ENCODE data around the gene REV3L. TPM values are rescaled to one million over a fixed set of nuclear protein-coding genes. Genes with fewer than 3 reads are reported as not detected.

REV3L gene
- total RNA-seq, 1 donor from 2014 or later, result 23.0 TPM

DNA sequence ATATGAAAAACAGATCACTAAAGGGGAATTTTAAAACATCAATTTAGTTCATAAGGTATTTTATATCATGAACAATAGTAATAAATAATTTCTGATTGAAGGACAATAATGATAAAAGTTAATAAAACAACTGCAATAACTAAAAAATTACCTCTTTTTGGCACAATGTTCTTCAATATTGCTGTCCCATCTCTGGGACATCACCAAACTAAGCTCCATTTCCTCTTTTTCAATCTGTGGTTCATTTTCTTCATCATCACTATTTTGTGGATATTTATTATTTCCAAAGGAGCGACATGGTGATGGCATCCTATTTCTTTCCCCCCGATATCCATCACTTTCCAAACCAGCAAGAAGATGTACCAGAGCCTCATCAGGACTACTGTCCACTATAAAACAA lies 103.2 kb downstream of the REV3L start:
- Mint-ChIP-seq H3K27ac (ENCODE audit: unreplicated experiment) (no peak overlapping the region), H3K4me3 (ENCODE audit: unreplicated experiment) (no peak overlapping the region), H3K9me3 (ENCODE audit: unreplicated experiment) (no peaks in the 10 kb centered on the region), H3K4me1 (ENCODE audit: low read depth, unreplicated experiment) (peaks cover 2% of the 10 kb centered on the region), H3K27me3 (ENCODE audit: low read depth, unreplicated experiment) (no peaks in the 10 kb centered on the region), H3K36me3 (ENCODE audit: low read depth, unreplicated experiment) (peaks cover 11% of the 10 kb centered on the region)
- Histone ChIP-seq H3K27ac (ENCODE audit: low read depth, low read length) (no peak overlapping the region), H3K79me2 (ENCODE audit: insufficient read depth, low read length) (no peaks in the 10 kb centered on the region), H4K20me1 (ENCODE audit: insufficient read depth, low read length) (peaks cover 4% of the 10 kb centered on the region), H3K36me3 (ENCODE audit: insufficient read depth, low read length) (peaks cover 13% of the 10 kb centered on the region), H3K4me2 (ENCODE audit: low read length) (no peak overlapping the region), H3K9ac (ENCODE audit: low read length) (no peak overlapping the region), H3K4me3 (ENCODE audit: insufficient read depth, low read depth, low read length) (no peak overlapping the region), H3K4me1 (ENCODE audit: insufficient read depth, low read length) (no peaks in the 10 kb centered on the region), H3K9me3 (ENCODE audit: insufficient read depth, low read depth, low read length) (no peaks in the 10 kb centered on the region), H2AFZ (ENCODE audit: low read depth, low read length) (no peak overlapping the region), H3K27me3 (ENCODE audit: insufficient read depth, low read length) (no peaks in the 10 kb centered on the region)
- DNase-seq (ENCODE audit: low read depth) (no peak), FAIRE-seq (no peak)
- TF ChIP-seq, protein P1, sequence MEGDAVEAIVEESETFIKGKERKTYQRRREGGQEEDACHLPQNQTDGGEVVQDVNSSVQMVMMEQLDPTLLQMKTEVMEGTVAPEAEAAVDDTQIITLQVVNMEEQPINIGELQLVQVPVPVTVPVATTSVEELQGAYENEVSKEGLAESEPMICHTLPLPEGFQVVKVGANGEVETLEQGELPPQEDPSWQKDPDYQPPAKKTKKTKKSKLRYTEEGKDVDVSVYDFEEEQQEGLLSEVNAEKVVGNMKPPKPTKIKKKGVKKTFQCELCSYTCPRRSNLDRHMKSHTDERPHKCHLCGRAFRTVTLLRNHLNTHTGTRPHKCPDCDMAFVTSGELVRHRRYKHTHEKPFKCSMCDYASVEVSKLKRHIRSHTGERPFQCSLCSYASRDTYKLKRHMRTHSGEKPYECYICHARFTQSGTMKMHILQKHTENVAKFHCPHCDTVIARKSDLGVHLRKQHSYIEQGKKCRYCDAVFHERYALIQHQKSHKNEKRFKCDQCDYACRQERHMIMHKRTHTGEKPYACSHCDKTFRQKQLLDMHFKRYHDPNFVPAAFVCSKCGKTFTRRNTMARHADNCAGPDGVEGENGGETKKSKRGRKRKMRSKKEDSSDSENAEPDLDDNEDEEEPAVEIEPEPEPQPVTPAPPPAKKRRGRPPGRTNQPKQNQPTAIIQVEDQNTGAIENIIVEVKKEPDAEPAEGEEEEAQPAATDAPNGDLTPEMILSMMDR (IDR thresholded peaks at IDR 0.05; ENCODE audit: insufficient read depth, low read depth, low read length), result no peak
- no peak for TF ChIP-seq EZH2 (IDR thresholded peaks at IDR 0.05; ENCODE audit: insufficient read depth, low read length)

DNA sequence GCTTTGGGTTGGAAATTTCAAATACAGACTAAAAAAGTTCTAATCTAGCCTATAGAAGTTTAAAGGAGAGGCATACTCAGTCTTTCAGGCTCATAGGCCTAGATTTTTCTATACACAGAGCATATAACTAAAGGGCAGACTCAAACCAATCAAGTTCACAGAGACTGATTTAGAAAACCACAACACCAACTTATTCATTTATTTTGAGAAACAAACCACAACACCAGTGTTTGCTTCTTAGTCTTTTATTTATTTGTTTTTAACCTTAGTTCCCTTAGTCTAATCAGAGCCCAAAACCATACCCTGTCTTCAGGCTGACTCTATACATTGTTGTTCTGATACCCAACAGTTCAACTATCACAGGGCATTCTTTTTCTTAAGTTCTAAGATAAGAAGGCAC lies 103.7 kb downstream of the REV3L start:
- Histone ChIP-seq H3K27ac (ENCODE audit: low read depth, low read length) (no peak overlapping the region), H4K20me1 (ENCODE audit: insufficient read depth, low read length) (peaks cover 4% of the 10 kb centered on the region), H2AFZ (ENCODE audit: low read depth, low read length) (no peak overlapping the region), H3K9ac (ENCODE audit: low read length) (no peak overlapping the region), H3K4me2 (ENCODE audit: low read length) (no peak overlapping the region), H3K9me3 (ENCODE audit: insufficient read depth, low read depth, low read length) (no peaks in the 10 kb centered on the region), H3K36me3 (ENCODE audit: insufficient read depth, low read length) (peaks cover 16% of the 10 kb centered on the region), H3K27me3 (ENCODE audit: insufficient read depth, low read length) (no peaks in the 10 kb centered on the region), H3K4me3 (ENCODE audit: insufficient read depth, low read depth, low read length) (no peak overlapping the region), H3K79me2 (ENCODE audit: insufficient read depth, low read length) (no peaks in the 10 kb centered on the region), H3K4me1 (ENCODE audit: insufficient read depth, low read length) (no peaks in the 10 kb centered on the region)
- H3K36me3 Mint-ChIP-seq (ENCODE audit: low read depth, unreplicated experiment), result peaks cover 11% of the 10 kb centered on the region
- H3K4me1 Mint-ChIP-seq (ENCODE audit: low read depth, unreplicated experiment), result peaks cover 2% of the 10 kb centered on the region
- no peaks in the 10 kb centered on the region for H3K27me3 Mint-ChIP-seq (ENCODE audit: low read depth, unreplicated experiment)
- no peaks in the 10 kb centered on the region for H3K9me3 Mint-ChIP-seq (ENCODE audit: unreplicated experiment)
- TF ChIP-seq, protein P1 (IDR thresholded peaks at IDR 0.05; ENCODE audit: insufficient read depth, low read depth, low read length), result no peak
- TF ChIP-seq EZH2 (IDR thresholded peaks at IDR 0.05; ENCODE audit: insufficient read depth, low read length), result no peak
- H3K27ac Mint-ChIP-seq (ENCODE audit: unreplicated experiment), result no peak overlapping the region
- no peak overlapping the region for H3K4me3 Mint-ChIP-seq (ENCODE audit: unreplicated experiment)
- DNase-seq (ENCODE audit: low read depth), result no peak
- no peak for FAIRE-seq

DNA sequence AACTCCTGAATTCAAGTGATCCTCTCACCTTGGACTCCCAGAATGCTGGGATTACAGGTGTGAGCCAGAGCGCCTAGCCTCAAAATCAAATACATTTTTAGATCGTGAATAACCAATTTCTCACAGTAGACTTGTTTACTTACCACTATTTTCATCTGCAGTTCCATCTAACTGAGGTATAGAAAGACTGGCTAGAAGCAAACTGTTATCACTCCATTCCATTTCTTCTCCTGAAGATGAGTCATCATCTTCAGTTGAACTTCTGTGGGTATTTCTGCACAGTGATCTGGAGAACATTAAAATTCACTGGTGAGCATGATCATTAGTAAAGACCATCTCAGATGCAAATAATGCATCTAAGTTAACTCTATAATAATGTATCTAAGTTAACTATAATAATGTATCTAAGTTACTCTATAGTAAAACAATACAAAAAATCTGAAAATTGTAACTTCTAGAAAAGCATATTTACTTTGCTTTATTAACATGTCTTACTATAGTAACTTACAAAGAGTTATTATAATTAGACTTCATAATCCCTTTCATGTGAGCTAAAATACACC lies 105.4 kb downstream of the REV3L start:
- Histone ChIP-seq H4K20me1 (ENCODE audit: insufficient read depth, low read length) (peaks cover 4% of the 10 kb centered on the region), H3K27me3 (ENCODE audit: insufficient read depth, low read length) (no peaks in the 10 kb centered on the region), H3K27ac (ENCODE audit: low read depth, low read length) (no peak overlapping the region), H3K79me2 (ENCODE audit: insufficient read depth, low read length) (no peaks in the 10 kb centered on the region), H3K4me3 (ENCODE audit: insufficient read depth, low read depth, low read length) (no peak overlapping the region), H3K4me1 (ENCODE audit: insufficient read depth, low read length) (no peaks in the 10 kb centered on the region), H3K4me2 (ENCODE audit: low read length) (no peak overlapping the region), H2AFZ (ENCODE audit: low read depth, low read length) (no peak overlapping the region), H3K9me3 (ENCODE audit: insufficient read depth, low read depth, low read length) (no peaks in the 10 kb centered on the region), H3K36me3 (ENCODE audit: insufficient read depth, low read length) (peaks cover 24% of the 10 kb centered on the region), H3K9ac (ENCODE audit: low read length) (no peak overlapping the region)
- no peak for TF ChIP-seq EZH2 (IDR thresholded peaks at IDR 0.05; ENCODE audit: insufficient read depth, low read length)
- TF ChIP-seq, protein P1 (IDR thresholded peaks at IDR 0.05; ENCODE audit: insufficient read depth, low read depth, low read length), result no peak
- Mint-ChIP-seq H3K36me3 (ENCODE audit: low read depth, unreplicated experiment) (peaks cover 10% of the 10 kb centered on the region), H3K27ac (ENCODE audit: unreplicated experiment) (no peak overlapping the region), H3K9me3 (ENCODE audit: unreplicated experiment) (no peaks in the 10 kb centered on the region), H3K27me3 (ENCODE audit: low read depth, unreplicated experiment) (no peaks in the 10 kb centered on the region), H3K4me3 (ENCODE audit: unreplicated experiment) (no peak overlapping the region), H3K4me1 (ENCODE audit: low read depth, unreplicated experiment) (peaks cover 2% of the 10 kb centered on the region)
- no peak for FAIRE-seq
- DNase-seq (ENCODE audit: low read depth), result peak; percentile 19
